GM04504 (cell line): ENCODE data around the gene SECTM1.
"Not testable (repeated sequence)": the region's sequence is repeated elsewhere in the genome, so short reads cannot be mapped to it uniquely, and the experiment has no call there.

Experiments
- DNase-seq: peaks from one replicate; pipeline ENCODE4 v3.0.0-alpha.2; 2012; ENCODE audit warnings: low read depth

SECTM1 gene

DNA sequence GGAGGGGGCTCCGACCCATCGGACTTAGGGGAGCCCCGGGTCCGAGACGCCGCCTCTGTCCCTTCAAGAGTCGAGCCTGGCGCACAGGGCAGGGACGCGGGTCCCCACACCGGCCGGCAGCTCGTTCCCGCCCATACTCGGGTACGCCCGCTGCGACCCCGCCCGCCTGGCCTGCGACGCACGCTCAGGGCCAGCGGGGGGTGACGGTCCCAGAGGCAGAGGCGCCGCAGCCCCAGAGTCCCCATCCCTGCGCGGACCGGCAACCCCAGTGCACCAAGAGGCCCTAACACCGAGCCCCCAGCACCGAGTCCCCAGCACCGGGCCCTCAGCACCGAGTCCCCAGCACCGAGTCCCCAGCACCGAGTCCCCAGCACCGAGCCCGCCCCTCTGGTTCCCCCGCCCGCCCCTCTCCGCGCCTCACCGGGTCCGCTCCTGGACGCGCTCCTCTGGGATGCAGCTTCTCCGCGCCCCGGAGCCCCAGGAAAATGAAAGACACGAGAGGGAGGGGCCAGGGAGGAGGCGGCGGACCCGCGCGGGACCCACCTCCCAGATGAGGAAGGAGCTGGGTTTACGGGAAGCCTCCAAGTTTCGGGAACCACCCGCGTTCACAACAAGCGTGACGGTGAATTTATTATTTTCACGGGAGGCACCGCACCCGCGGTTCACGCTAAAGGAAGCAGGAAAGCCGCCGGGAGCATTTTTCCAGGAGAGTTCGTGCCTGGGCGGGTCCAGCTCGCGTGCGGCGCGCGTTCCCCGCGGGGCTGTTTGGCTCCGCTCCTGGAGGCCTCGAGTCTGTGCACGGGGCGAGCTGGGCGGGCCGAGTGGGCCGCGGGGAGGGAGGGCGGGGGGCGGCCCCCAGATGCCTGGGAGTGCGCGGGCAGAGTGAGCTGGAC, at the start of gene SECTM1:
SECTM1 (minus strand) TSS at position 488 of the 893 bp plus-strand sequence. CDS start 6,526 bp downstream, outside the sequence.
- DNase-seq, result no peak

DNA sequence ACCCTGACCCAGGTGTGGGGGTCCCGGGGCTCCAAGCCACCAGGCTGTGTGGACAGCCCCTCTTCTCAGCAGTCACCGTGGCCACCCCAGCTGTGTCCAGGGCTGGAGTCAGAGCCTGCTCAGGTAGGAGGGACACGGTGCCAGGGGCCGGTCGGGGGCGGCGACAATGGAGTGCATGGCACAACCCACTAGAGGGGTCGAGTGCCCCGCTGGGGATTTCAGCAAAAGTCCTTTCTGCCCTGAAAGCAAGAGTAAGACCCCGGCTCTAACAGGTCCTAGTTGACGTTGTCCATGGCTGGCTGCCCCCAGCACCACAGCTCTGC, 49.3 kb upstream of the SECTM1 start:
- no peak for DNase-seq

DNA sequence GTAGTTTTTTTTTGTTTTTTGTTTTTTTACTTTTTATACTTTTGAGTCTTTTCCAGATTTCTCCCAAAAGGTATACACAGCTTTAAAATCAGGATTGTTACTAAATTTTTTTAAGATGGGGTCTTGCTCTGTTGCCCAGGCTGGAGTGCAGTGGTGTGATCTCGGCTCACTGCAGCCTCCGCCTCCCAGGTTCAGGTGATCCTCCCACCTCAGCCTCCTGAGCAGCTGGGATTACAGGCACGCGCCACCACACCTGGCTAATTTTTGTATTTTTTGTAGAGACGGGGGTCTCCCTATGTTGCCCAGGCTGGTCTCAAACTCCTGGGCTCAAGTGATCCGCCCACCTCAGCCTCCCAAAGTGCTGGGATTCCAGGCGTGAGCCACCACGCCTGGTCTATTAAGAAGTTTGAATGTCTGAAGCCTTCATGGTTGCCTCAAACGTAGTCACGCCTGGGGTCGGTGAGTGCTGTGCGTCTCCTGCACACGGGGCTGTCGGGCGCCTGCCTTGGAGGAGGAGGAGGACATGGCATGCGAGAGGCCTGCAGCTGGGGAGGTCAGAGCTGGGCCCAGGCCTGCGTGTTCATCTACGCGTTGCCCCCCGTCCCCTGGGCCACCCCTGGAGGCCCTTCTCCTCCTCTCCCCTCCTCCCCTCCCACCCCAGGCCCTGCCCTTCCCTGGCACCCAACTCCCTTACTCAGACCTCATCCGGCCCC, 48.8 kb upstream of the SECTM1 start:
- DNase-seq, result not testable (repeated sequence)

DNA sequence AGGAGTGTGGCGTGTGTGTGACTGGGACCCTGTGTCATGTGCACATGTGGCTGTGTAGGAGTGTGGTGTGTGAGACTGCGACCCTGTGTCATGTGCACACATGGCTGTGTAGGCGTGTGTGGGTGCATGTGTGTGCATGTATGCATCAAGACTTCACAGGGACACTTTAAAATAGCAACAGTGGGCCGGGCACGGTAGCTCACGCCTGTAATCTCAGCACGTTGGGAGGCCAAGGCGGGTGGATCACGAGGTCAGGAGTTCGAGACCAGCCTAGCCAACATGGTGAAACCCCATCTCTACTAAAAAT, 48.1 kb upstream of the SECTM1 start:
- DNase-seq, result not testable (repeated sequence)

DNA sequence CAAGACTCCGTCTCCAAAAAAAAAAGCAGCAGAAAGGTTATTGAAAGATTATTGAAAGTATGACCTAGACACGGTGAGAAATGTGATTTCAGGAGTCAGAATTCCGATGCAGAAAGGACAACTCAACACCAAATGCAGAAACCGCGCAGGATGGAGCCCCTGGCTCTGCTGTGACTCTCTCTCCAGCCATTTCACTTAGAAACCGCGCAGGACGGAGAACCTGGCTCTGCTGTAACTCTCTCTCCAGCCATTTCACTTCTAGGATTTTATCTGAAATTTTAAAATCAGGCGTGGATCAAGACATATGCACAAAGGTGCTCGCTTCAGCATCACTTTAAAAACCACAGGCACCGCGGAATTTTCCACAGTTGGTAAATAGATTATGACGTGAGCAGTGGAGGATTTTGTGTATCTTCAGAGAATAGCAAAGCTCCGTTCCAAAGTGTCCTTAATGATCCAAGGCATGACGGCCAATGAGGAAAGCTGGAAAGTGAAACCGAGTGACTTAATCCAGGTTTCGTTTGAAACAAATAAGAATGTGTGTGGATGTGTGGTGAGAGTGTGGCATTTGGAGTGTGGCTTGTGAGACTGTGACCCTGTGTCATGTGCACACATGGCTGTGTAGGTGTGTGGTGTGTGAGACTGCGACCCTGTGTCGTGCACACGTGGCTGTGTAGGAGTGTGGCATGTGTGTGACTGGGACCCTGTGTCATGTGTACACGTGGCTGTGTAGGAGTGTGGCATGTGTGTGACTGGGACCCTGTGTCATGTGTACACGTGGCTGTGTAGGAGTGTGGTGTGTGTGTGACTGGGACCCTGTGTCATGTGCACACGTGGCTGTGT, 47.5 kb upstream of the SECTM1 start:
- DNase-seq, result no peak

DNA sequence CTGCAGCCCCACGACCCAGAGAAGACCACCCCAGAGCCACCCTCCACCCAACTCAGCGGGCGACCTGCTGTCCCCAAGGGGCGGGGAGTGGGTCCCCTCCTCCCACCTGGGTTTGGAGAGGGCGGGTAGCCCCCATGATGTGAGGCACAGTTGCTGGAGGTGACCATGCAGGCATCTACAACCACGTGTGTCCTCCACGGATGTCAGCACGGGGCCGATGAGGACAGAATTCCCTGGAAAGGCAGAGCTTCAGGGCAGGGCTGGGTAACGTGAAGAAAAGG, 45.1 kb upstream of the SECTM1 start:
- no peak for DNase-seq

DNA sequence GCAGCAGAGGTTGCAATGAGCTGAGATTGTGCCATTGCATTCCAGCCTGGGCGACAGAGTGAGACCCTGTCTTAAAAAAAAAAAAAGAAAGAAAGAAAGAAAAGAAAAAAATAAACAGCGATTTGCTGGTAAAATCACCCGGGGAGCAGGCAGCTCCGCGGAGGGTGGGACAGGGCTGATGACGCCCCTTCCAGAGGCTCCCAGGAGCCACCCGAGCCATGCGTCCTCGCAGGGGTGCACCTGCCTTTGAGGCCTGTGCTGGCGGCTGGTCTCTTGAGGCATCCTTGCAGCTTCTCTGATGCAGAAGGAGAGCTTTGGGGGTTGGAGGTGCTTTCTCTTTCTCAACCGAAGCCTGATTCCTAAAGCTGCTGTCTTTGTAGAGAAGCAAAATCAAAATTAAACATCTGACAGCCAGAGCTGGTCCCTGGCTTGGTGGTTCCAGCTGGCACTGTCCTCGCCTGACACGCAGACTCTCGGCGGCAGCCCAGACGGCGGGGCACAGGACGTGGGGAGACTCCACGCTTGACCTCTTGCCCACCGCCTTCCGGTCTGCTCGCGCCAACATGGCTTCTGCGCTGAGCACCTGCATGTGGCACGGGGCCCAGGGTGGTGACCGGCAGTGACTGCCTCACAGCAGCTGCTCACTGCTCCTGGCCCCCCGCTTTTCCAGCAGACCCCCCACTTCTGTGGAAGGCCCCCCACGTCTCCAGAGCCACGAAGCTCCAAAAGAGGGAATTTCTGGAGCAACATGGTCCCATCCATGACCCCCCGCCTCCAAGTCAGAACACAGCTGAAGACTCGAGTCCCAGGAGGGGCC, 44.6 kb upstream of the SECTM1 start:
- no peak for DNase-seq

DNA sequence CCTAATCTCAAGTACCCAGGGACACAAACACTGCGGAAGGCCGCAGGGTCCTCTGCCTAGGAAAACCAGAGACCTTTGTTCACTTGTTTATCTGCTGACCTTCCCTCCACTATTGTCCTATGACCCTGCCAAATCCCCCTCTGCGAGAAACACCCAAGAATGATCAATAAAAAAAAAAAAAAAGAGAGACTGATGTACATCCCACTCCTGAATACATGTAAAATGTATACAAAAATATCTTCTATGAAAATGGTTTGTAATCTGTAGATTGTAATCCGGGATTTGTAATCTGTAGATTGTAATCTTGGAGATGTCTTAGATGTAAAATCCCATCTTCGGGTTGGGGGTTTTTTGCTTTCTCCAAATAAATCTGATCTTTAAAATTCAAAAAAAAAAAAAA, 43.7 kb upstream of the SECTM1 start:
- DNase-seq, result not testable (repeated sequence)

DNA sequence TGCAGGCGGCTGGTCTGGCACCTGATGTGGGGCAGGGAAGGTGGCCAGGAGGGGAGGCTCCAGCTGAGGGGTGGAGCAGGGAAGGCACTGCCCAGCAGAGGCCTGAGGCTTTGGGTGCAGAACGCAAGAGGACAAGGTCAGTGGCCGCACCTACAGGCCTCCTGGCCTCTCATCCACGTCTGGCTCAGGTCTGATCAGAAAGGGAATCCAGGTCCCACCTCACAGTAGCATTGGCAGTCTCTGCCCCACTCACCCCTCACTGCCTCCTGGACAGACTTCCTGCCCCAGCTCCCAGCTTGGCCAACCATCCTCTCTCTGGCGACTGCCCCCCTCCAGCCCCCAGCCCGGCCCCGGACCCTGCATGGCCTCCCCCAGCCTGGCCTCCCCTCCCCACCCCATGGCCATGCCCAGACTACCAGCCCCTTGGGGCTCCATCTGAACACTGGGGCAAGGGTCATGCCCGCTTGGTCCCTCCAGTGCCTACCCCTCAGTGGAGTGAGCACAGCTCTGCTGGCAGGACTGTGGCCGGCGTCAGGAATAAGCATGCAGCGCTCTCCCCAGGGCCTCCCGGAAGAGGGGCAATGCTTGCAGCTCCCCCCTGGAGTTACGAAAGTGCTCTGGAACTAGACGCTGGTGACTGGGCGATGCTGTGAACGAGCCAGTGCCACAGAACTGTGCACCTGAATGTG, 42.6 kb upstream of the SECTM1 start:
- no peak for DNase-seq

DNA sequence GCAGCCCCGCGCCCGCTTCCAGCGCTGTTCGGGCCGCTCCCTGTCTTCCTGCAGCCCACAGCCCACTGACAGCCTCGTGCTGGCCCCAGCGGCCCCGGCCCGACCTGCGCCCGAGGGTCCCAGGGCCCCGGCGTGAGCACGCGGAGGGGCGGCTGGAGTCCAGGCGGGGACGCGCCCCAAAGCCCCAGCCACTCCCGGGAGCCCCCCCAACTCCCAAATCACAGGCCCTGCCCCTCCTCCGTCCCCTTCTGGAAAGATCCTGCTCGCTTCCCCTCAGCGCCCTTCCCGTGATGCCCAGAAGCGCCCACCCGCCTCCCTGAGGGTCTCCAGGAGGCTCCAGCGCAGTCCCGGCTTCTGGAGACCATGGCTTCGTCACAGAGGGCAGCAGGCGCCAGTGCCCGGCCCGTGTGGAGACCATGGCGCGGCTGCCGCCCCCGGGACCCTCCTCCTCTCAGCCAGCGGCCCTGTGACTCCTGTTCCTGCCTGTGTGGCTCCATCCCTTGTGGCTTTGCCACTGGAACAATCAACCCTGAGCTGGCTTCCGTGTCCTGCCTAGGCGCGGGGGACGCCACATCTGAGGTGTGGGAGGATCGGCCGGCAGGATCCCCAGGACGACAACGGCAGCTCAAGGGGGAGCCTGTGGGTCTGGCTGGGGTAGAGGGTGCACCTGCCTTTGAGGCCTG, 41.9 kb upstream of the SECTM1 start:
- no peak for DNase-seq

DNA sequence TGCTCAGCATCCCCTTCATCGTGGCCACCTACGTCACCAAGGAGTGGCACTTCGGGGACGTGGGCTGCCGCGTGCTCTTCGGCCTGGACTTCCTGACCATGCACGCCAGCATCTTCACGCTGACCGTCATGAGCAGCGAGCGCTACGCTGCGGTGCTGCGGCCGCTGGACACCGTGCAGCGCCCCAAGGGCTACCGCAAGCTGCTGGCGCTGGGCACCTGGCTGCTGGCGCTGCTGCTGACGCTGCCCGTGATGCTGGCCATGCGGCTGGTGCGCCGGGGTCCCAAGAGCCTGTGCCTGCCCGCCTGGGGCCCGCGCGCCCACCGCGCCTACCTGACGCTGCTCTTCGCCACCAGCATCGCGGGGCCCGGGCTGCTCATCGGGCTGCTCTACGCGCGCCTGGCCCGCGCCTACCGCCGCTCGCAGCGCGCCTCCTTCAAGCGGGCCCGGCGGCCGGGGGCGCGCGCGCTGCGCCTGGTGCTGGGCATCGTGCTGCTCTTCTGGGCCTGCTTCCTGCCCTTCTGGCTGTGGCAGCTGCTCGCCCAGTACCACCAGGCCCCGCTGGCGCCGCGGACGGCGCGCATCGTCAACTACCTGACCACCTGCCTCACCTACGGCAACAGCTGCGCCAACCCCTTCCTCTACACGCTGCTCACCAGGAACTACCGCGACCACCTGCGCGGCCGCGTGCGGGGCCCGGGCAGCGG, 41.2 kb upstream of the SECTM1 start:
- DNase-seq, result no peak

DNA sequence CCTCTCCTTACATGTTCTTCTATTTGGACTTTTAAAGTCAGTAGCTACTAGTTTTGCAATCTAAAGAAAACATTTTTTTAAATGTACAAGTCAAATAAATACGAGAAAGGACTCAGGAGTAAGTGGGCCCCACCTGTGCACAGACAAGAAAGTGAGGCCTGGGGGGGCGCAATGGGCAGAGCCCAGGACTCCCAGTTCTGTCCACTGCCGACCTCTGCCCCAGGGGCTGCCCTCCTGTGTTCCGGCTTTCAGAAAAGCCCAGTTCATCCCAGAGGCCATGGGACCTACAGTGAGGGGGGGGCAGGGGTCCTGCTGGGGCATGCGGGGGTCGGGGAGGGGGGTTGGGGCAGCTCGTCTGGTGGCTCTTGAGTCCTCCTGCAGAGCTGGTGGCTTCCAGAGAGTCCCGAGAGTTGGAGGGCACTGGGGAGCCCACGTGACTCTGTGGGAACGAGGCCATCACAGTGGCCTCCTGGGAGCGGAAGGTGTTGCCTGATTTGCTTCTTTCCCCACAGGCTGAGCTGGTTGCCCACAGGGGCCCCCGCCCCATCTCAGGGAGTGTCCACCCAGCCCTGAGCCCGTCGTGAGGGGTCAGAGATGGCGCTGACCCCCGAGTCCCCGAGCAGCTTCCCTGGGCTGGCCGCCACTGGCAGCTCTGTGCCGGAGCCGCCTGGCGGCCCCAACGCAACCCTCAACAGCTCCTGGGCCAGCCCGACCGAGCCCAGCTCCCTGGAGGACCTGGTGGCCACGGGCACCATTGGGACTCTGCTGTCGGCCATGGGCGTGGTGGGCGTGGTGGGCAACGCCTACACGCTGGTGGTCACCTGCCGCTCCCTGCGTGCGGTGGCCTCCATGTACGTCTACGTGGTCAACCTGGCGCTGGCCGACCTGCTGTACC, 40.4 kb upstream of the SECTM1 start:
- no peak for DNase-seq

DNA sequence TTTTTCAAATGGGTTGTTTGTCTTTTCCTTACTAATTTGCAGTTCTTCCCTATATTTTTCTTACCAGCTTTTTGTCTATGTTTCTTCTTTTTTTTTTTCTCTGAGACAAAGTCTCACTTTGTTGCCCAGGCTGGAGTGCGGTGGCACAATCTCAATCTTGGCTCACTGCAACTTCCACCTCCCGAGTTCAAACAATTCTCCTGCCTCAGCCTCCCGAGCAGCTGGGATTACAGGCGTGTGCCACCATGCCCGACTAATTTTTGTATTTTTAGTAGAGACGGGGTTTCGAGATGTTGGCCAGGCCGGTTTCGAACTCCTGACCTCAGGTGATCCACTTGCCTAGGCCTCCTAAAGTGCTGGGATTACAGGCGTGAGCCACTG, 39.5 kb upstream of the SECTM1 start:
- not testable (repeated sequence) for DNase-seq

DNA sequence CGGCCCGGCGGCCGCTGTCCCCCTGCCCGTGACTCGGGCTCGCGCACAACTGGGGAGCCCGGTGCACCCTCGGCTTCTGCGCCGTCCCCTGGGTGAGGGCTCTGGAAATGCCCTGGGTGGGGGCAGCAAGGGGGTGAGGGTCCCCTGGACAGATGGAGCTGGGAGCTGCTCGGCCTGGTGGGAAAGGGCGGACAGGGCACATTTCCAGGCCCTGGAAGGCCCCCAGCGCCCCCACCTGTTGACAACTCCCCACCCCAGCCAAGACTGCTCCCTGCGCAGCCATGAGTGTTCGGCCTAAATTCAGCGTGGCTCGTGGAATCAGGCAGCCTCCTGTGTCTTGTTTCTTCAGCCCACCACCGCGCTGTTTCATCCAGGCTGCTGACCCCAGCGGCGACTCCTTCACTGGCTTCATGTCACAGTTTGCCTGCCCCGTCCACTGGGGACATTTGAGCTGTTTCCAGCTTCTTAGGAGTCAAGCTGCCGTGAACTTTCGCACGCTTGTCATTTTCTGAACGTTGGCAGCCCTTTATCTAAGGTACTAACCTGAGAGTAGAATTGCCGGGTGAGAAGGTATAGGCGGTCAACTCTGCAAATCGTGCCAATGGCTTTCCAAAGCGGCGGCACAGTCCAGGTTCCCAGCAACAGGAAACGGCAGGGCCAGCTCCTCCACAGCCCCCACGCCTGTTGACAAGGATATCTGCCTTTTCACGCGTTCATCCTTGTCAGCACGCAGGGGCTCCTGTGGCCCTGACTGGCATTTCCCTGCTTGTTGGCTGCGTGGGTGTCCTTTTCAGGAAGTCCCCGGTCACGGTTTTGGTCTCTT, 38.9 kb upstream of the SECTM1 start:
- DNase-seq, result no peak

DNA sequence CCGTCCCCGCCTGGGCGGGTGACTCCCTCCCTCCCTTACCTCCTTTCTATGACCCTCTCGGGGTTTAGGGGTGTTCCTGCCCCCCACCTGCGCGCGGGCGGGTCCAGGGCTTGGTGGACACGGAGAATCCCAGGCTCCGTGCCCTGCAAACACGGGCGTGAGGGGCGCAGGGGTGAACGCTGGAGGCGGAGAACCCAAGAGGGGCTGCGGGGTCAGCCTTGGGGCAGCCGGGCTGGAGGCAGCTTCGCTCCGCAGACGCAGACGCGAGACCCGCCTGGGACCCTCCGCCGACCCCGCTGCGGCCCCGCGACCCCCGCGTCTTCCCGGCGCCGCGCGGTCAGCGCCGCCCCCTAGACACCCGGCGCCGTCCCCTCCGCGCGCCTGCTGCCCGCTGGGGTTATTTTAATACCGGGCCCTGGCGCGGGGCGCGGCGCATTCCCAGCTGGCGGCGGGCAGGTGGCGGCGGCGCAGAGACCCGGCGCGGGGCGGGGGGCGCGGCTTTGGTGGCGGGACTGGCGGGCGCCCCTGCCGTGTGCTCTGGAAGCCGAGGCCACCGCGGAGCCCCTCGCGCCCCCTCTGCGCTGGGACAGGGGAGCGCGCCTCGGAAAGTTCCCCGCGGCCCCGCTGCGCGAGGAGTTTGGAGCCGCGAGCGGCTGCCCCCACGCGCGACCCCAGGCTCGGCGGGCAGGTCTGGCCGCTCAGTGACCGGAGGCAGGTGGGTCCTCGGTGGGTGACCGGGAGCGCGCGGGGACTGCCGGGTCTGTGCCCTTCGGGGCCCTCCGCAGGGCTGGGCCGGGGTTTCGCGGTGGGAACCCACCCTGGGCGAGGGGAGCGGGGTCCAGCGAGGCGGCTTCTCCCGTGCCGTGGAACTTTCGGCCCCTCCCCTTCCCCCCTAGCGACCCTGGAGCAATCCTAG, 38.0 kb upstream of the SECTM1 start, which contains the start of gene UTS2R:
UTS2R (plus strand) TSS at position 433 of the 916 bp plus-strand sequence. CDS start 2,560 bp downstream, outside the sequence.
- no peak for DNase-seq

DNA sequence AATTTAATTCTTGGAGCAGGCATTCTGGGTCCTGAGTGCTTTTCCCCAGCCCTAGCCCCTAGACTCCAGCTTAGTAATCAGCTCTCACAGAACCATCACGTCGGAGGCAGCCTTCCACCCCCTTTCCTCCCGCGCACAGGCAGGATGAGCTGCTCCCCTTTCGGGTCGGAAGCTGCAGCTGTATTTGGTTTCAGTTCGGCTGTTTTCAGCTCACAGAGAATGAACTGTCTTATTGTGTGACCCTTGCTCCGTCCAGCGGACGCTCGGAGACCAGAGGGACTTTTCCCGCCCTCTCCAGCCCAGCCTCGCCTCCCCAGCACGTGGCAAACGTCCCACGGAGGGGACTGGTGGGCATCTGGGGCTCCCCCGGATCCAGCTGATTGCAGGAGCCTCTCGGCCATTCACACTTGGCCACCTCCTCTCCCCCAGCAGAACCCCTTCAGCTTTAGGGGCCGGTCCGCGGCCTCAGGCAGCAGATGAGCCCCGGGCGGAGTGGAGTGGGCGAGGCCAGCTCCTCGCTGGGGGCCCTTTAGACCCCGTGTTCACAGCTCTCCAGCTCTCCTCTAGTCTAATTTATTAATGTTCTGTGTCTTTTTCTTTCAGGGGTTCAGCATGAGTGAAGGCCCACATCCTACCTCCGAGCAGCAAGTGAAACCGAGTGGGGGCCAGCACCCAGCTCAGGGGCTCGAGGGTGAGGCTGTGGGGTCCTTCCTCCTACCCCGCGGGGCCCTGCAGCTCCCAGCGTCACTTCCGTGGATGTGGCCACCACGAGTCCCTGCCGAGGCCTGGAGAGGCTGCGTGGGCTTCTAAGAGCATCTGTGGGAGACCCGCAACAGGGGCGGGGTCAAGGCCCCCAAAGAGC, 37.1 kb upstream of the SECTM1 start:
- no peak for DNase-seq
